ENCODE measurements around the gene CYFIP1.

DNA sequence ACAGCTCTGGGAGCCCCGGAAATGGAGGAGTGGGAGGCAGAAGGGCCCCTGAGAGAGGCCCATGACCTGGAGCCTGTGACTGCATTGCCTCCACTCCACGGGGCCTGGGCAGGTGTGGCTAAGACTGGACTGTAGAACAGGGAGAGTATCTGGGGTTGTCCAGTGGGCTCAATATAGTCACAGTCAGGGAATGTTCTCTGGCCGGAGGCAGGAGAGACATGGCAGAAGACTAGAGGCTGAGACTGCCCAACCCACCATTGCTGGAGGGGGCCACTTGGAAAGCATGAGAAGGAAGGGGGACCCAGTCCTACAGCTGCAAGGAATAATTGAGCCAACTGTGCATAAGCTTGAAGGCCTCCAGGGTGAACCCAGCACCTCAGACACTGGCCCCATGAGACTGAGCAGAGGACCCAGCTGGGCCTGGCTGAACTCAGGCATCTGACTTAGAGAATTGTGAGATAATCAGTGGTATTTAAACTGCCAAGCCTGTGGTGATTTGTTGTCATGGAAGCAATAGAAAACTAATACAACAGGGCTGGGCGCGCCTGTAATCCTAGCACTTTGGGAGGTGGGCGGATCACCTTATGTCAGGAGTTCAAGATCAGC, 108.6 kb downstream of the CYFIP1 start:
- no peak for TF ChIP-seq EZH2 (IDR thresholded peaks at IDR 0.05; ENCODE audit: low read length, unreplicated experiment)
- TF ChIP-seq, protein P1, sequence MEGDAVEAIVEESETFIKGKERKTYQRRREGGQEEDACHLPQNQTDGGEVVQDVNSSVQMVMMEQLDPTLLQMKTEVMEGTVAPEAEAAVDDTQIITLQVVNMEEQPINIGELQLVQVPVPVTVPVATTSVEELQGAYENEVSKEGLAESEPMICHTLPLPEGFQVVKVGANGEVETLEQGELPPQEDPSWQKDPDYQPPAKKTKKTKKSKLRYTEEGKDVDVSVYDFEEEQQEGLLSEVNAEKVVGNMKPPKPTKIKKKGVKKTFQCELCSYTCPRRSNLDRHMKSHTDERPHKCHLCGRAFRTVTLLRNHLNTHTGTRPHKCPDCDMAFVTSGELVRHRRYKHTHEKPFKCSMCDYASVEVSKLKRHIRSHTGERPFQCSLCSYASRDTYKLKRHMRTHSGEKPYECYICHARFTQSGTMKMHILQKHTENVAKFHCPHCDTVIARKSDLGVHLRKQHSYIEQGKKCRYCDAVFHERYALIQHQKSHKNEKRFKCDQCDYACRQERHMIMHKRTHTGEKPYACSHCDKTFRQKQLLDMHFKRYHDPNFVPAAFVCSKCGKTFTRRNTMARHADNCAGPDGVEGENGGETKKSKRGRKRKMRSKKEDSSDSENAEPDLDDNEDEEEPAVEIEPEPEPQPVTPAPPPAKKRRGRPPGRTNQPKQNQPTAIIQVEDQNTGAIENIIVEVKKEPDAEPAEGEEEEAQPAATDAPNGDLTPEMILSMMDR (conservative IDR thresholded peaks at IDR 0.05; ENCODE audit: low read depth, low read length), result no peak

Data from PC-3 (cell line).